HG03565 (cell line): Measurements from ENCODE around the gene DNAH11.
"Not testable (repeated sequence)": the region's sequence is repeated elsewhere in the genome, so short reads cannot be mapped to it uniquely, and the experiment has no call there.

ENCODE experiments used
- ATAC-seq: cut with Tn5 transposase; IDR thresholded peaks from one replicate; pipeline ENCODE4 v1.9.1; 2021; ENCODE audit warnings: mild to moderate bottlenecking, moderate library complexity; ENCODE audit not compliant: unreplicated experiment

DNAH11 gene

GRCh38 chr7:21542891-21543527 lies at the start of gene DNAH11:
Gene DNAH11 (plus strand): TSS chr7:21543039. CDS start chr7:21543246, 207 bp downstream.
- ATAC-seq: no peak

- ATAC-seq: no peak
These were observed 47.1 kb upstream of the DNAH11 start for GRCh38 chr7:21495731-21496130.

- no peak for ATAC-seq
These were observed 45.8 kb upstream of the DNAH11 start for GRCh38 chr7:21497072-21497471.

GRCh38 chr7:21500117-21500832 lies 42.6 kb upstream of the DNAH11 start:
- no peak for ATAC-seq

- no peak for ATAC-seq
These were observed 38.8 kb upstream of the DNAH11 start for GRCh38 chr7:21504021-21504420.

- no peak for ATAC-seq
These were observed 35.1 kb upstream of the DNAH11 start for GRCh38 chr7:21507627-21508343.

GRCh38 chr7:21508538-21508937 lies 34.3 kb upstream of the DNAH11 start:
- ATAC-seq: no peak

- ATAC-seq: no peak
These were observed 28.8 kb upstream of the DNAH11 start for GRCh38 chr7:21514062-21514461.

GRCh38 chr7:21524680-21525079 lies 18.2 kb upstream of the DNAH11 start:
- ATAC-seq: no peak

- ATAC-seq: no peak
These were observed 16.8 kb upstream of the DNAH11 start for GRCh38 chr7:21526007-21526406.

- no peak for ATAC-seq
These were observed 16.4 kb upstream of the DNAH11 start for GRCh38 chr7:21526448-21526847.

- not testable (repeated sequence) for ATAC-seq
These were observed 10.4 kb upstream of the DNAH11 start for GRCh38 chr7:21532485-21532884.

GRCh38 chr7:21533646-21534045 lies 9.2 kb upstream of the DNAH11 start:
- not testable (repeated sequence) for ATAC-seq

GRCh38 chr7:21536445-21537118 lies 6.3 kb upstream of the DNAH11 start:
- ATAC-seq: not testable (repeated sequence)

- no peak for ATAC-seq
These were observed 3.8 kb upstream of the DNAH11 start for GRCh38 chr7:21538936-21539495.

GRCh38 chr7:21543528-21544302 lies 876 bp downstream of the DNAH11 start:
- ATAC-seq: no peak

- no peak for ATAC-seq
These were observed 1.4 kb downstream of the DNAH11 start for GRCh38 chr7:21544303-21544656.

GRCh38 chr7:21544715-21545114 lies 1.9 kb downstream of the DNAH11 start:
- no peak for ATAC-seq

- ATAC-seq: no peak
These were observed 4.7 kb downstream of the DNAH11 start for GRCh38 chr7:21547501-21547900.

GRCh38 chr7:21548491-21548890 lies 5.7 kb downstream of the DNAH11 start:
- no peak for ATAC-seq
